Measurements from ENCODE around the gene ABCC12. TPM values are rescaled to one million over a fixed set of nuclear protein-coding genes. Genes with fewer than 3 reads are reported as not detected.

The ABCC12 gene
- total RNA-seq, 1 experiment from 2014 or later: not detected

- Mint-ChIP-seq H3K4me3 (no peak overlapping the region), H3K4me1 (peaks cover 10% of the 10 kb centered on the region), H3K36me3 (no peaks in the 10 kb centered on the region), H3K9me3 (peaks cover 11% of the 10 kb centered on the region), H3K27me3 (ENCODE audit: low read depth) (no peaks in the 10 kb centered on the region), H3K27ac (no peak overlapping the region)
- ATAC-seq (no peak), DNase-seq (ENCODE audit: low spot score) (no peak)
- TF ChIP-seq AFF4 (CRISPR knock-in tag; IDR thresholded peaks at IDR 0.05; ENCODE audit: borderline replicate concordance) (no peak), PREB (CRISPR knock-in tag; IDR thresholded peaks at IDR 0.05; ENCODE audit: borderline replicate concordance) (no peak)
- TF ChIP-seq, protein P1, sequence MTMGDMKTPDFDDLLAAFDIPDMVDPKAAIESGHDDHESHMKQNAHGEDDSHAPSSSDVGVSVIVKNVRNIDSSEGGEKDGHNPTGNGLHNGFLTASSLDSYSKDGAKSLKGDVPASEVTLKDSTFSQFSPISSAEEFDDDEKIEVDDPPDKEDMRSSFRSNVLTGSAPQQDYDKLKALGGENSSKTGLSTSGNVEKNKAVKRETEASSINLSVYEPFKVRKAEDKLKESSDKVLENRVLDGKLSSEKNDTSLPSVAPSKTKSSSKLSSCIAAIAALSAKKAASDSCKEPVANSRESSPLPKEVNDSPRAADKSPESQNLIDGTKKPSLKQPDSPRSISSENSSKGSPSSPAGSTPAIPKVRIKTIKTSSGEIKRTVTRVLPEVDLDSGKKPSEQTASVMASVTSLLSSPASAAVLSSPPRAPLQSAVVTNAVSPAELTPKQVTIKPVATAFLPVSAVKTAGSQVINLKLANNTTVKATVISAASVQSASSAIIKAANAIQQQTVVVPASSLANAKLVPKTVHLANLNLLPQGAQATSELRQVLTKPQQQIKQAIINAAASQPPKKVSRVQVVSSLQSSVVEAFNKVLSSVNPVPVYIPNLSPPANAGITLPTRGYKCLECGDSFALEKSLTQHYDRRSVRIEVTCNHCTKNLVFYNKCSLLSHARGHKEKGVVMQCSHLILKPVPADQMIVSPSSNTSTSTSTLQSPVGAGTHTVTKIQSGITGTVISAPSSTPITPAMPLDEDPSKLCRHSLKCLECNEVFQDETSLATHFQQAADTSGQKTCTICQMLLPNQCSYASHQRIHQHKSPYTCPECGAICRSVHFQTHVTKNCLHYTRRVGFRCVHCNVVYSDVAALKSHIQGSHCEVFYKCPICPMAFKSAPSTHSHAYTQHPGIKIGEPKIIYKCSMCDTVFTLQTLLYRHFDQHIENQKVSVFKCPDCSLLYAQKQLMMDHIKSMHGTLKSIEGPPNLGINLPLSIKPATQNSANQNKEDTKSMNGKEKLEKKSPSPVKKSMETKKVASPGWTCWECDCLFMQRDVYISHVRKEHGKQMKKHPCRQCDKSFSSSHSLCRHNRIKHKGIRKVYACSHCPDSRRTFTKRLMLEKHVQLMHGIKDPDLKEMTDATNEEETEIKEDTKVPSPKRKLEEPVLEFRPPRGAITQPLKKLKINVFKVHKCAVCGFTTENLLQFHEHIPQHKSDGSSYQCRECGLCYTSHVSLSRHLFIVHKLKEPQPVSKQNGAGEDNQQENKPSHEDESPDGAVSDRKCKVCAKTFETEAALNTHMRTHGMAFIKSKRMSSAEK (CRISPR knock-in tag; IDR thresholded peaks at IDR 0.05; ENCODE audit: borderline replicate concordance): no peak
- TF ChIP-seq, protein P2, sequence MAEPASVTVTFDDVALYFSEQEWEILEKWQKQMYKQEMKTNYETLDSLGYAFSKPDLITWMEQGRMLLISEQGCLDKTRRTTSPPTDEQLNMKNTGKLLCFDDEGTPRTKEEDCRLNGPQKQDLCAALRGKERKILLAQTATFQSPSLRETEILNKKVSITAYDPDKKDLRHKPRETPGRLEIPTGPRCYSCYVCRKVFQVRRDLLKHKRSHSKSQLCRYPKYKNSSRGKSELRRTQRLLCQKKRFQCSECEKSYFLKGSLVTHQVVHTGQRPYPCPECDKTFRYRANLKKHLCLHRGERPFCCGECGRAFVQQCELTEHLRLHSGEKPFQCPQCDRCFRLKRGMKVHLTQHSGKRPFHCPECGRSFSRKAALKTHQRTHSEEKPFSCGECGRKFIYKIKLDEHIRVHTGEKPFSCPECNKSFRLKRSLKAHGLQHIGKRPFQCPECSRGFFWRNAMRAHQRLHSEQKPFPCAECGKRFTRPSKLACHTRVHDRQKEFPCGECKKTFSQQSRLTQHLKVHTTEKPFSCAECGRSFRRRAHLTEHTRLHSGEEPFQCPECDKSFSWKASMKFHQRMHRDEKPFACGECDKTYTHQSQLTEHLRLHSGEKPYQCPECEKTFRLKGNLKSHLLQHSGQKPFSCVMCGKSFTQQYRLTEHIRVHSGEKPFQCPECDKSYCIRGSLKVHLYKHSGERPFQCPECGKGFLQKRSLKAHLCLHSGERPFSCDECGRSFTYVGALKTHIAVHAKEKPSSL (CRISPR knock-in tag; conservative IDR thresholded peaks at IDR 0.05): no peak
- CTCF ChIA-PET: no interaction called here
- POLR2A ChIA-PET: no interaction called here
These were observed 14.1 kb upstream of the ABCC12 start for GRCh38 chr16:48169896-48170295.

- H3K27ac Mint-ChIP-seq: no peak overlapping the region
- peaks cover 14% of the 10 kb centered on the region for H3K4me1 Mint-ChIP-seq
- H3K36me3 Mint-ChIP-seq: no peaks in the 10 kb centered on the region
- H3K4me3 Mint-ChIP-seq: no peak overlapping the region
- no peaks in the 10 kb centered on the region for H3K27me3 Mint-ChIP-seq (ENCODE audit: low read depth)
- ATAC-seq (no peak), DNase-seq (ENCODE audit: low spot score) (no peak)
- CTCF ChIA-PET: no interaction called here
- peaks cover 11% of the 10 kb centered on the region for H3K9me3 Mint-ChIP-seq
- POLR2A ChIA-PET: no interaction called here
- TF ChIP-seq ATF1 (CRISPR knock-in tag; IDR thresholded peaks at IDR 0.05) (no peak), SMAD3 (CRISPR knock-in tag; IDR thresholded peaks at IDR 0.05; ENCODE audit: borderline replicate concordance) (no peak), TP53 (CRISPR knock-in tag; IDR thresholded peaks at IDR 0.05) (no peak), RORB (CRISPR knock-in tag; IDR thresholded peaks at IDR 0.05) (no peak), AFF4 (CRISPR knock-in tag; IDR thresholded peaks at IDR 0.05; ENCODE audit: borderline replicate concordance) (no peak), TEAD4 (CRISPR knock-in tag; IDR thresholded peaks at IDR 0.05) (no peak), SOX15 (CRISPR knock-in tag; IDR thresholded peaks at IDR 0.05) (no peak), FOXP4 (CRISPR knock-in tag; IDR thresholded peaks at IDR 0.05) (no peak), STAT6 (CRISPR knock-in tag; conservative IDR thresholded peaks at IDR 0.05; ENCODE audit: low read depth) (no peak)
These were observed 12.3 kb upstream of the ABCC12 start for GRCh38 chr16:48168075-48168474.
